ENCODE measurements around the gene OR51V1.

DNA sequence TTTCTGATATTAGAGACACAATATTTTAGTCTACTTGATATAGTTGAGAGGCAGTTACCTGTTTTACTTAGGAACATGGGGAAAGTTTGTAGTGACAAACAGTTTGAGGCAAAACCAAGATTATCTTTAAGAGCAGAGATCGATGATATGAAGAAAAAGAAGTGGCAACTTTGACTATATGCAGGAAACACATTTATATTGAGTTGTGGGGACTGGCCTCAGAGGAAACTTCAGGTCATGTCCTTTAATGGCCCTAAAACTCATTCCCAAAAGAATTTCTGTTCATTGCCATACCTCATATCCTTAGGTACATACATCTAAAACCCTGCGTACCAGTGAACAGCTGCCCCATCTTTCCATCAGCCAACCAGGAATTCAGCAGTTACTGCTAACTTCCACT is 44.7 kb upstream of the OR51V1 start:
- TF ChIP-seq, protein P1, sequence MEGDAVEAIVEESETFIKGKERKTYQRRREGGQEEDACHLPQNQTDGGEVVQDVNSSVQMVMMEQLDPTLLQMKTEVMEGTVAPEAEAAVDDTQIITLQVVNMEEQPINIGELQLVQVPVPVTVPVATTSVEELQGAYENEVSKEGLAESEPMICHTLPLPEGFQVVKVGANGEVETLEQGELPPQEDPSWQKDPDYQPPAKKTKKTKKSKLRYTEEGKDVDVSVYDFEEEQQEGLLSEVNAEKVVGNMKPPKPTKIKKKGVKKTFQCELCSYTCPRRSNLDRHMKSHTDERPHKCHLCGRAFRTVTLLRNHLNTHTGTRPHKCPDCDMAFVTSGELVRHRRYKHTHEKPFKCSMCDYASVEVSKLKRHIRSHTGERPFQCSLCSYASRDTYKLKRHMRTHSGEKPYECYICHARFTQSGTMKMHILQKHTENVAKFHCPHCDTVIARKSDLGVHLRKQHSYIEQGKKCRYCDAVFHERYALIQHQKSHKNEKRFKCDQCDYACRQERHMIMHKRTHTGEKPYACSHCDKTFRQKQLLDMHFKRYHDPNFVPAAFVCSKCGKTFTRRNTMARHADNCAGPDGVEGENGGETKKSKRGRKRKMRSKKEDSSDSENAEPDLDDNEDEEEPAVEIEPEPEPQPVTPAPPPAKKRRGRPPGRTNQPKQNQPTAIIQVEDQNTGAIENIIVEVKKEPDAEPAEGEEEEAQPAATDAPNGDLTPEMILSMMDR (IDR thresholded peaks at IDR 0.05), result no peak
- TF ChIP-seq EZH2 (IDR thresholded peaks at IDR 0.05; ENCODE audit: borderline replicate concordance, insufficient read depth, low read depth, low read length, poor library complexity, severe bottlenecking), result no peak

All from B cell (primary cell).